PC-3 (cell line): ENCODE results near the gene RIC1. TPM values are rescaled to one million over a fixed set of nuclear protein-coding genes. Genes with fewer than 3 reads are reported as not detected.

Experiments used
- ATAC-seq: fragments of 200-7000 bp; cut with Tn5 transposase; 2 replicates; pipeline ENCODE4 v1.9.1; 2020; ENCODE audit warnings: mild to moderate bottlenecking, moderate library complexity
- BruUV-seq: library from RNA; stranded (reverse); fragments of 400-500 nt; replicated peaks from 2 replicates; lab custom pipeline; 2021; lab: Mats Ljungman, UMichigan
- CTCF ChIA-PET: fragments of 300-600 bp; sonication (Branson Sonifier 250); formaldehyde crosslinking; loops from one replicate; lab custom pipeline; 2022; ENCODE audit warnings: antibody characterized with exemption; lab: Charles Lee
- POLR2A ChIA-PET: fragments of 300-600 bp; sonication (Branson Sonifier 250); formaldehyde crosslinking; loops from one replicate; lab custom pipeline; 2022; ENCODE audit warnings: antibody characterized with exemption; ENCODE audit not compliant: unreplicated experiment; lab: Charles Lee
- DNase-seq: peaks from one replicate; pipeline ENCODE4 v3.0.0-alpha.2; 2015
- H2AFZ ChIP-seq: fragments of 300-600 bp; sonication (generic); 2 replicates; pipeline ENCODE4 v1.6.0; 2016; ENCODE audit warnings: antibody characterized with exemption, low read length
- H3F3A ChIP-seq: fragments of 300-600 bp; sonication (generic); one replicate; pipeline ENCODE4 v1.6.0; 2017; ENCODE audit warnings: antibody characterized with exemption, low read length, control low read depth, mild to moderate bottlenecking; ENCODE audit not compliant: unreplicated experiment
- H3K27ac ChIP-seq: fragments of 300-600 bp; sonication (generic); 2 replicates; pipeline ENCODE4 v1.5.1; 2016; ENCODE audit warnings: mild to moderate bottlenecking, low read length
- H3K27me3 ChIP-seq: fragments of 300-600 bp; sonication (generic); 2 replicates; pipeline ENCODE4 v1.6.1; 2016; ENCODE audit warnings: low read length, mixed read lengths
- H3K36me3 ChIP-seq: fragments of 300-600 bp; sonication (generic); 2 replicates; pipeline ENCODE4 v1.6.1; 2016; ENCODE audit warnings: low read depth, mixed run types, low read length, mixed read lengths
- H3K4me1 ChIP-seq: fragments of 300-600 bp; sonication (generic); 2 replicates; pipeline ENCODE4 v1.5.1; 2016; ENCODE audit warnings: low read length; ENCODE audit not compliant: insufficient read depth
- H3K4me2 ChIP-seq: fragments of 300-600 bp; sonication (generic); 2 replicates; pipeline ENCODE4 v1.6.0; 2016; ENCODE audit warnings: low read length
- H3K4me3 ChIP-seq: fragments of 300-600 bp; sonication (generic); 2 replicates; pipeline ENCODE4 v1.5.1; 2016; ENCODE audit warnings: mild to moderate bottlenecking, low read length, mixed read lengths
- H3K79me2 ChIP-seq: fragments of 300-600 bp; sonication (generic); 2 replicates; pipeline ENCODE4 v1.6.1; 2017; ENCODE audit warnings: low read length, mixed read lengths
- H3K9ac ChIP-seq: fragments of 300-600 bp; sonication (generic); 2 replicates; pipeline ENCODE4 v1.6.0; 2016; ENCODE audit warnings: mild to moderate bottlenecking, low read length
- H3K9me2 ChIP-seq: fragments of 300-600 bp; sonication (generic); replicated peaks from 2 replicates; pipeline ENCODE4 v1.6.1; 2016; ENCODE audit warnings: mixed run types, low read length, mixed read lengths
- H3K9me3 ChIP-seq: fragments of 300-600 bp; sonication (generic); 2 replicates; pipeline ENCODE4 v1.6.1; 2016; ENCODE audit warnings: low read length, mixed read lengths
- H4K20me1 ChIP-seq: fragments of 300-600 bp; sonication (generic); 2 replicates; pipeline ENCODE4 v1.6.1; 2016; ENCODE audit warnings: low read length, mixed read lengths
- EZH2 ChIP-seq: fragments of 300-600 bp; sonication (generic); IDR thresholded peaks from one replicate; pipeline ENCODE4 v1.6.1; 2017; ENCODE audit warnings: antibody characterized with exemption, mild to moderate bottlenecking, low read length; ENCODE audit not compliant: unreplicated experiment
- EZH2phosphoT487 ChIP-seq: fragments of 300-600 bp; sonication (generic); IDR thresholded peaks from 2 replicates; pipeline ENCODE4 v1.6.1; 2018; ENCODE audit warnings: mild to moderate bottlenecking, antibody characterized with exemption, low read length, borderline replicate concordance
- intact Hi-C: fragments of 100-400 bp; cut with micrococcal nuclease; formaldehyde crosslinking; loops from 2 replicates; pipeline ENCODE4 v1.9.0; 2023
- total RNA-seq: library from RNA; depleted of rRNA; stranded (reverse); fragments of >200 nt; gene quantifications from 2 replicates; pipeline ENCODE4 v1.2.3, GENCODE V29; 2014
- TF ChIP-seq, protein P1 (sequence below): fragments of 300-600 bp; sonication (generic); conservative IDR thresholded peaks from 2 replicates; pipeline ENCODE4 v1.5.1; 2017; ENCODE audit warnings: antibody characterized with exemption, low read depth, mild to moderate bottlenecking, low read length

Gene RIC1
- total RNA-seq, 1 experiment from 2014 or later, result 16.0 TPM

DNA sequence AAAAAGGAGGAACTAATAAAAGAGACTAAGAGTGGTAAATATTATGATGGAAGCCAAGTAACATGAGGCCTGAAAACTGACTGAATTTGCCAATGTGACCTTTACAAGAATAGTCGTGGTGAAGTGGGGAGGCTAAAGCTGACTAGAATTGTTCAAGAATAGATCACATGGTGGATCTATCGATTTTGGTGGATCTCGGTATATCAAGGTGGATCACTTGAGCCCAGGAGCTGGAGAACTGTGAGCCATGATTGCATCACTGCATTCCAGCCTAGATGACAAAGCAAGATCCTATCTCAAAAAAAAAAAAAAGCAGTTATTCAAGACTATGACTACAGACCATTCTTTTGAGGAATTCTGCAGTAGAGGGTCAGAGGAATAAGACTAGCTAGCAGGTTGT is 189.0 kb downstream of the RIC1 start:
- CTCF ChIA-PET, result interaction anchor here (0.6 kb wide), 1 partner anchor 215 kb away, joined by 3 read pairs; no protein-coding TSS in a partner anchor
- H3K9me3 ChIP-seq, result no peaks in the 10 kb centered on the region
- no peaks in the 10 kb centered on the region for H3F3A ChIP-seq
- peaks cover 8% of the 10 kb centered on the region; the same call in 1 of the 2 replicates for H3K79me2 ChIP-seq
- intact Hi-C loops, result no loop called here
- no peak overlapping the region for H3K4me3 ChIP-seq
- DNase-seq (peak; percentile 79), ATAC-seq (peak; percentile 74)
- H3K27me3 ChIP-seq, result no peaks in the 10 kb centered on the region
- H4K20me1 ChIP-seq, result no peaks in the 10 kb centered on the region
- no peaks in the 10 kb centered on the region for H3K9me2 ChIP-seq
- no peak overlapping the region for H3K9ac ChIP-seq
- H3K36me3 ChIP-seq, result peaks cover 18% of the 10 kb centered on the region
- peaks cover 49% of the 10 kb centered on the region for H3K4me1 ChIP-seq
- peak overlapping the region; percentile 76 for H3K27ac ChIP-seq
- peak overlapping the region; percentile 56 for H2AFZ ChIP-seq
- BruUV-seq, result no TSS peak
- TF ChIP-seq EZH2phosphoT487, result no peak
- no peak for TF ChIP-seq EZH2
- TF ChIP-seq, protein P1, sequence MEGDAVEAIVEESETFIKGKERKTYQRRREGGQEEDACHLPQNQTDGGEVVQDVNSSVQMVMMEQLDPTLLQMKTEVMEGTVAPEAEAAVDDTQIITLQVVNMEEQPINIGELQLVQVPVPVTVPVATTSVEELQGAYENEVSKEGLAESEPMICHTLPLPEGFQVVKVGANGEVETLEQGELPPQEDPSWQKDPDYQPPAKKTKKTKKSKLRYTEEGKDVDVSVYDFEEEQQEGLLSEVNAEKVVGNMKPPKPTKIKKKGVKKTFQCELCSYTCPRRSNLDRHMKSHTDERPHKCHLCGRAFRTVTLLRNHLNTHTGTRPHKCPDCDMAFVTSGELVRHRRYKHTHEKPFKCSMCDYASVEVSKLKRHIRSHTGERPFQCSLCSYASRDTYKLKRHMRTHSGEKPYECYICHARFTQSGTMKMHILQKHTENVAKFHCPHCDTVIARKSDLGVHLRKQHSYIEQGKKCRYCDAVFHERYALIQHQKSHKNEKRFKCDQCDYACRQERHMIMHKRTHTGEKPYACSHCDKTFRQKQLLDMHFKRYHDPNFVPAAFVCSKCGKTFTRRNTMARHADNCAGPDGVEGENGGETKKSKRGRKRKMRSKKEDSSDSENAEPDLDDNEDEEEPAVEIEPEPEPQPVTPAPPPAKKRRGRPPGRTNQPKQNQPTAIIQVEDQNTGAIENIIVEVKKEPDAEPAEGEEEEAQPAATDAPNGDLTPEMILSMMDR, result no peak
- POLR2A ChIA-PET, result interaction anchor here (0.6 kb wide), 2 partner anchors 15 to 864 kb away, joined by 3 read pairs; no protein-coding TSS in a partner anchor
- H3K4me2 ChIP-seq, result peak overlapping the region; percentile 63

DNA sequence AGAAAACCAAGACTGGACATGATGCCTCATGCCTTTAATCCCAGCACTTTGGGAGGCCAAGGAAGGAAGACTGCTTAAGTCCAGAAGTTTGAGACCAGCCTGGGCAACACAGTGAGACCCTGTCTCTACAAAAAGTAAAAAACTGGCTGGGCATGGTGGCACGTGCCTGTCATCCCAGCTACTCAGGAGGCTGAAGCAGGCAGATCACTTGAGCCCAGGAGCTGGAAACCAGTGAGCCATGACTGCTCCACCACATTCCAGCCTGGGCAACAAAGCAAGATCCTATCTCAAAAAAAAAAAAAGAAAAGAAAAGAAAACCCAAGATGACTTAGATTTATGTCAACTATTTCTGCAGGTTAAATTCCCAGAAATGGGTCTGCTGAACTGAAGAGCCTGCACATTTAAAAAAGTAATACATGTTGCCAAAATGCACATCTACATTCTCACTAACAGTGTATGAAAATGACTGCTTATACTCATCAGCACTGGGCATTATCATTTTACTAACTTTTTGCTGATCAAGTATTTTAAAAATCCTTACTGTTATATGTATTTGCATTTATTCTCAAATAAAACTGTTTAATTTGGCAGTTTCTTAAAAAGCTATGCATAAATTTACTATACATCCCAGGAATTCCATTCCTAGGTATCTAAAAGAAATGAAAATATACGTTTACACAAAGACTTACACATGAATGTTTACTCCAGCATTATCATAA is 189.7 kb downstream of the RIC1 start:
- no peak for TF ChIP-seq EZH2phosphoT487
- TF ChIP-seq EZH2, result no peak
- TF ChIP-seq, protein P1, result no peak
- no peaks in the 10 kb centered on the region for H3F3A ChIP-seq
- H3K9ac ChIP-seq, result no peak overlapping the region
- peaks cover 8% of the 10 kb centered on the region; the same call in 1 of the 2 replicates for H3K79me2 ChIP-seq
- CTCF ChIA-PET, result interaction anchor here (0.6 kb wide), 1 partner anchor 214 kb away, joined by 3 read pairs; no protein-coding TSS in a partner anchor
- DNase-seq (no peak), ATAC-seq (no peak; the same call in 1 of the 2 replicates)
- intact Hi-C loops, result no loop called here
- H3K27me3 ChIP-seq, result no peaks in the 10 kb centered on the region
- H4K20me1 ChIP-seq, result no peaks in the 10 kb centered on the region
- no peak overlapping the region for H2AFZ ChIP-seq
- H3K27ac ChIP-seq, result peak overlapping the region; percentile 41
- POLR2A ChIA-PET, result interaction anchor here (0.6 kb wide), 2 partner anchors 15 to 863 kb away, joined by 3 read pairs; no protein-coding TSS in a partner anchor
- BruUV-seq, result no TSS peak
- no peak overlapping the region for H3K4me3 ChIP-seq
- no peaks in the 10 kb centered on the region for H3K9me2 ChIP-seq
- peak overlapping the region; percentile 63; the same call in 1 of the 2 replicates for H3K4me2 ChIP-seq
- H3K4me1 ChIP-seq, result peaks cover 49% of the 10 kb centered on the region
- H3K36me3 ChIP-seq, result peaks cover 12% of the 10 kb centered on the region
- H3K9me3 ChIP-seq, result no peaks in the 10 kb centered on the region

DNA sequence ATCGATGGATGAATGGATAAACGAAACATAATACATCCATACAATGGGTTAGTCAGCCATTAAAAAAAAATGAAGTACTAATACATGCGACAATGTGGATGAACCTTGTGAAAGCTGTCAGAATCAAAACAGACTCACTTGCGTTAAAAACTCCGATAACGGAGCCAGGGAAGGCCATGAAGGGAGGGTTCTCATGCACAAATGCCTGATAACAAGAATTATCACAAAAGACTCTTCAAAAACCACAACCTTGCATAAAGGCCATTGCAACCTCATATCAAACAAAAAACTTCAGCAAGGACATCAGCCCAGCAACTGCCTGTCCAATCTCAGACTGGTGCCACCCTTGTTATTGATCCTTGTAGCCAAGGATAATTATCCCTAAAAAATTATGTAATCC is 190.3 kb downstream of the RIC1 start:
- H3K4me3 ChIP-seq, result no peak overlapping the region
- H3K9me3 ChIP-seq, result no peaks in the 10 kb centered on the region
- peaks cover 8% of the 10 kb centered on the region; the same call in 1 of the 2 replicates for H3K79me2 ChIP-seq
- H3K4me1 ChIP-seq, result peaks cover 45% of the 10 kb centered on the region
- peaks cover 12% of the 10 kb centered on the region for H3K36me3 ChIP-seq
- H4K20me1 ChIP-seq, result no peaks in the 10 kb centered on the region
- BruUV-seq, result no TSS peak
- H3K4me2 ChIP-seq, result no peak overlapping the region
- intact Hi-C loops, result no loop called here
- ATAC-seq (no peak), DNase-seq (no peak)
- H3K9ac ChIP-seq, result no peak overlapping the region
- TF ChIP-seq, protein P1, result no peak
- no peak for TF ChIP-seq EZH2
- TF ChIP-seq EZH2phosphoT487, result no peak
- CTCF ChIA-PET, result no interaction called here
- no peaks in the 10 kb centered on the region for H3K9me2 ChIP-seq
- H3F3A ChIP-seq, result no peaks in the 10 kb centered on the region
- H3K27me3 ChIP-seq, result no peaks in the 10 kb centered on the region
- no peak overlapping the region for H2AFZ ChIP-seq
- H3K27ac ChIP-seq, result no peak overlapping the region
- POLR2A ChIA-PET, result no interaction called here
